Suppressor macrophage treated with lipopolysaccharide for 4 hours (primary cell): ENCODE measurements around the gene RGS7BP.
"Not testable (repeated sequence)": the region's sequence is repeated elsewhere in the genome, so short reads cannot be mapped to it uniquely, and the experiment has no call there.

Experiments
- DNase-seq: peaks from one replicate; pipeline ENCODE4 v3.0.0-alpha.2; 2020

Gene RGS7BP

GRCh38 chr5:64505769-64506566 lies at the start of gene RGS7BP:
RGS7BP (plus strand) TSS chr5:64506015; CDS start chr5:64506625, 610 bp downstream.
- no peak for DNase-seq

GRCh38 chr5:64457846-64458245 lies 48.0 kb upstream of the RGS7BP start:
- DNase-seq: no peak

- DNase-seq: no peak
Observed at GRCh38 chr5:64458948-64459347, 46.9 kb upstream of the RGS7BP start.

GRCh38 chr5:64462391-64462790 lies 43.4 kb upstream of the RGS7BP start:
- no peak for DNase-seq

GRCh38 chr5:64486163-64486562 lies 19.7 kb upstream of the RGS7BP start:
- DNase-seq: no peak

GRCh38 chr5:64487283-64487682 lies 18.5 kb upstream of the RGS7BP start:
- DNase-seq: no peak

GRCh38 chr5:64489857-64490256 lies 16.0 kb upstream of the RGS7BP start:
- no peak for DNase-seq

GRCh38 chr5:64497386-64497785 lies 8.4 kb upstream of the RGS7BP start:
- no peak for DNase-seq

GRCh38 chr5:64502196-64502595 lies 3.6 kb upstream of the RGS7BP start:
- DNase-seq: no peak

- DNase-seq: no peak
Observed at GRCh38 chr5:64506567-64507263, 900 bp downstream of the RGS7BP start.

GRCh38 chr5:64507264-64507605 lies 1.4 kb downstream of the RGS7BP start:
- DNase-seq: no peak

GRCh38 chr5:64509828-64510227 lies 4.0 kb downstream of the RGS7BP start:
- DNase-seq: no peak

GRCh38 chr5:64513492-64513891 lies 7.7 kb downstream of the RGS7BP start:
- no peak for DNase-seq

- DNase-seq: no peak
Observed at GRCh38 chr5:64514612-64515011, 8.8 kb downstream of the RGS7BP start.

- DNase-seq: no peak
Observed at GRCh38 chr5:64516216-64516615, 10.4 kb downstream of the RGS7BP start.

- no peak for DNase-seq
Observed at GRCh38 chr5:64518793-64519192, 13.0 kb downstream of the RGS7BP start.

- no peak for DNase-seq
Observed at GRCh38 chr5:64519263-64519662, 13.4 kb downstream of the RGS7BP start.

GRCh38 chr5:64526734-64527439 lies 21.1 kb downstream of the RGS7BP start:
- DNase-seq: no peak

- DNase-seq: no peak
Observed at GRCh38 chr5:64530076-64530475, 24.3 kb downstream of the RGS7BP start.

- DNase-seq: no peak
Observed at GRCh38 chr5:64532212-64532611, 26.4 kb downstream of the RGS7BP start.

GRCh38 chr5:64532657-64533056 lies 26.8 kb downstream of the RGS7BP start:
- no peak for DNase-seq

- no peak for DNase-seq
Observed at GRCh38 chr5:64534033-64534432, 28.2 kb downstream of the RGS7BP start.

GRCh38 chr5:64557911-64558310 lies 52.1 kb downstream of the RGS7BP start:
- no peak for DNase-seq

- DNase-seq: not testable (repeated sequence)
Observed at GRCh38 chr5:64558641-64559040, 52.8 kb downstream of the RGS7BP start.
